ENCODE results near the gene PHC3.

The PHC3 gene

DNA sequence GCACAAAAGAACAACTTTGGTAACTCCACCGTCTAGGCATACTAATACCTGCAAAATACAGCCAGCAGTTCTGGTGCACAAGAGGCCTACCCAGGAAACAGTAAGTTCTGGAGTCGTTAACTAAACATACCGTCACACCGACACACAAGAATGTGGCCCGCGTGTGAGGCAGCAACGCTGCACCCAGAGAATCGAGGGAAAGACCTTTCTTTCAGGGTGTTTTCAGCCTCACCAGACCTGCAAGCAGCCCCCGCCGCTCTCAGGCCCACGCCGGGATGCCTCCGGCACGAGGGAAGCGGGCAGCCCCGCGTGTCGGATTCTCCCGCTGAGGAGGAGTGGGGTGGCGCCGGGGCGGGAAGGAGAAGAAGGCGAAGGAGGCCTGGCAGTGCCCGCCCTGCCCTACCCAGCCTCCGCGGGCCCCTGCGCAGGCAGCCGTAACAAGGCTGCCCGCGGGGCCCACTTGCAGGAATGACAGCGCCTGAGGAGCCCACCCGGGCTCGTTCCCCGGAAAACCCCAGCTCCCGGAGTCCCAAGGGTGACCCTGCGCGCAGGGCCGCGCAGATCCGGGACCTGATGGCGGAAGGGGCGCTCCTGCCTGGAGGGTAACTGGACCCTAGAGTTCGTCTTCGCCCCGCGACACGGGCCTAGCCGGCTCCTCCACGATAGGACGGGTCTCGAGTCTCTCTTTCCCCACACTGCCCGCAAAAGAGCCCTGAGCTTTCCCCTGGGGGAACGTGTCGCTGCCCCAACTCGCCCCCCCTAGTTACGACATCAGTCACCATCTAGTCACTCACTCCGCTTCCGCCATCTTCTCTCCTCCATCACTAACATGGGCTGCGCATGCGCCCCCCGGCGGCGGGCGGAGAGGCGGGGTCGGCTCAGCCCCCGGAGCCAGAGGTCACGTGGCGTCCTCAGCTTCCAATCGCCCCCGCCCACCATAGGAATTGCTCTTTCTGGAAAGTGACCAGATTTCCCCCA is at the start of gene PHC3:
Gene PHC3 (minus strand): TSS at position 826 of the 978 bp plus-strand sequence. CDS start 18 bp downstream, at position 808.
- peak; percentile 92 to 93 for DNase-seq (ENCODE audit: low read depth in 2 of 2)
- TF ChIP-seq, protein P1, sequence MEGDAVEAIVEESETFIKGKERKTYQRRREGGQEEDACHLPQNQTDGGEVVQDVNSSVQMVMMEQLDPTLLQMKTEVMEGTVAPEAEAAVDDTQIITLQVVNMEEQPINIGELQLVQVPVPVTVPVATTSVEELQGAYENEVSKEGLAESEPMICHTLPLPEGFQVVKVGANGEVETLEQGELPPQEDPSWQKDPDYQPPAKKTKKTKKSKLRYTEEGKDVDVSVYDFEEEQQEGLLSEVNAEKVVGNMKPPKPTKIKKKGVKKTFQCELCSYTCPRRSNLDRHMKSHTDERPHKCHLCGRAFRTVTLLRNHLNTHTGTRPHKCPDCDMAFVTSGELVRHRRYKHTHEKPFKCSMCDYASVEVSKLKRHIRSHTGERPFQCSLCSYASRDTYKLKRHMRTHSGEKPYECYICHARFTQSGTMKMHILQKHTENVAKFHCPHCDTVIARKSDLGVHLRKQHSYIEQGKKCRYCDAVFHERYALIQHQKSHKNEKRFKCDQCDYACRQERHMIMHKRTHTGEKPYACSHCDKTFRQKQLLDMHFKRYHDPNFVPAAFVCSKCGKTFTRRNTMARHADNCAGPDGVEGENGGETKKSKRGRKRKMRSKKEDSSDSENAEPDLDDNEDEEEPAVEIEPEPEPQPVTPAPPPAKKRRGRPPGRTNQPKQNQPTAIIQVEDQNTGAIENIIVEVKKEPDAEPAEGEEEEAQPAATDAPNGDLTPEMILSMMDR (IDR thresholded peaks at IDR 0.05; ENCODE audit: low read depth, low read length): no peak
- peak within 1 kb of the TSS; percentile 76 to 99 for H3K4me3 ChIP-seq (replicated peaks in 1 of 2; ENCODE audit: low read depth in 2 of 2, low read length in 2 of 2)

DNA sequence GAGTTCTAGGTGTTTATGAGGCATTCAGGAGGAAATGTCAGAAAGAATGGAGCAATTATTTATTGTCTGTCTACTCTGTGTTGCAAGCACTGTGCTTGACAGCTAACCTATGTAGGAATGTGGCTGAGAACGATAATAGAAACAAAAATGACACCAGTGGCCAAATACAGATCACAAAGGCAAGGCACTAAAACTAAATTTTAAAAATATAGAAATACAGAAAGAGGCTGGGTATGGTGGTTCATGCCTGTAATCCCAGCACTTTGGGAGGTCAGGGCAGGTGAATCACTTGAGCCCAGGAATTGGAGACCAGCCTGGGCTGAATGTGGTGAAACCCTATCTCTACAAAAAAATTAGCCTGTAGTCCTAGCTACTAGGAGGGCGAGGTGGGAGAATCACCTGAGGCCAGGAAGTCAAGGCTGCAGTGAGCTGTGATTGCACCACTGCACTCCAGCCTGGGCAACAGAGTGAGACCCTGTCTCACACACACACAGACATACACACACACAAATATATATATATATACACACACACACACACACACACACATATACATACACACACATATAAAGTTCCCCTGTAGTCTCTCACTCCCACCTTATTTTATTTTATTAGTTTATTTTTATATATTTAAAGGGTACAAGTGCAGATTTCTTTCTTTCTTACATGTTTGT is 46.7 kb upstream of the PHC3 start:
- H3K4me3 ChIP-seq (replicated peaks in 1 of 2; ENCODE audit: low read depth in 2 of 2, low read length in 2 of 2): no peak overlapping the region
- peak in 1 of 2 donors; percentile 47 for DNase-seq (ENCODE audit: low read depth in 2 of 2)

GRCh38 chr3:170226426-170226960 is 45.0 kb upstream of the PHC3 start:
- DNase-seq (ENCODE audit: low read depth in 2 of 2): peak in 1 of 2 donors; percentile 42
- TF ChIP-seq, protein P1 (IDR thresholded peaks at IDR 0.05; ENCODE audit: low read depth, low read length): no peak
- no peak overlapping the region for H3K4me3 ChIP-seq (replicated peaks in 1 of 2; ENCODE audit: low read depth in 2 of 2, low read length in 2 of 2)

More for the DNA sequence above, 46.7 kb upstream of the PHC3 start:
- TF ChIP-seq, protein P1 (IDR thresholded peaks at IDR 0.05; ENCODE audit: low read depth, low read length): no peak

GRCh38 chr3:170225166-170225565 is 43.6 kb upstream of the PHC3 start:
- TF ChIP-seq, protein P1 (IDR thresholded peaks at IDR 0.05; ENCODE audit: low read depth, low read length): no peak
- no peak for DNase-seq (ENCODE audit: low read depth in 2 of 2)
- H3K4me3 ChIP-seq (replicated peaks in 1 of 2; ENCODE audit: low read depth in 2 of 2, low read length in 2 of 2): no peak overlapping the region

DNA sequence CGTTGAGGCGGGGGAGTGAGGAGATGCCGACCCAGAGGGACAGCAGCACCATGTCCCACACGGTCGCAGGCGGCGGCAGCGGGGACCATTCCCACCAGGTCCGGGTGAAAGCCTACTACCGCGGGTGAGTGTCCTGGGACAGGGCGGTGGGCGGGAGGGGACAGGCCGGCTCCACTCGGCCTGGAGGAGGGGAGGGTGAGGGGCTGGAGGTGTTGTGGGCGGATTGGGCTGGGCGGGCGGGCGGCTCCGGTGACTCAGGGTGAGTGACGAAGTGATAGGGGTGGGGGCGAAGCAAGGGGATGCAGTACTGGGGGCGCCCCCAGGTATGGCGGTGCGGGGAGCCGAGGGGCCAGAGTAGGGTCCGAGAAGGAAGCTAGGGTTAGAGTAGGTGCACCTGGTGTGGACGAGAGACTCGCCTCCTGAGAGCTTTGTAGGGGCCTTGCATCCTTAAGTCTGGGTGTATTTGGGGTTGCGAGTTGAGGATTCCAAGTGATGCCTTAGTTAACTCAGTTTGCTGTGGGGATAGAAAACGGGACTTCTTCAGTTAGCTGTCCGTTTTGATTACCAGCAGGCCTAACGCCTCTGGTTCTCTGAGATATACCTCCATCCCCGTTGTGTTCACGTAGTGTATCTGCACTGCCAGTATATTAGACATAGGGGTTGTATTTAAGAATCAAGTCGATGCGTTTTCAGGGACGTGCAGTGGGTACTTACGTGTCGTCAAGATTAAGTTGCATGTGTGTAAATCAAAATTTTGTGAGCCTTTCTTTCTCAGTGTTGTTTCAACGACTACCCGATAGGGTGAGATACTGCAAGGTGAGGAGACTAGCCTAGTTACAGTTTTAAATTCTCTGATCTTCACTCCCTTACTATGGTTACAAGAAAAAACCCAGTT is 41.4 kb upstream of the PHC3 start:
- TF ChIP-seq, protein P1 (IDR thresholded peaks at IDR 0.05; ENCODE audit: low read depth, low read length): no peak
- peak in 1 of 2 donors; percentile 42 for DNase-seq (ENCODE audit: low read depth in 2 of 2)

More for the DNA sequence above, 41.4 kb upstream of the PHC3 start:
- H3K4me3 ChIP-seq (replicated peaks in 1 of 2; ENCODE audit: low read depth in 2 of 2, low read length in 2 of 2): peak overlapping the region; percentile 75 to 76

Measured in cardiac fibroblast (primary cell).